AG08395 (cell line): ENCODE results near the gene UBQLN2.
"Not testable (repeated sequence)": the region's sequence is repeated elsewhere in the genome, so short reads cannot be mapped to it uniquely, and the experiment has no call there.

Experiments
- DNase-seq: peaks from one replicate; pipeline ENCODE4 v3.0.0; 2012; ENCODE audit warnings: mixed read lengths, low spot score

The UBQLN2 gene

DNA sequence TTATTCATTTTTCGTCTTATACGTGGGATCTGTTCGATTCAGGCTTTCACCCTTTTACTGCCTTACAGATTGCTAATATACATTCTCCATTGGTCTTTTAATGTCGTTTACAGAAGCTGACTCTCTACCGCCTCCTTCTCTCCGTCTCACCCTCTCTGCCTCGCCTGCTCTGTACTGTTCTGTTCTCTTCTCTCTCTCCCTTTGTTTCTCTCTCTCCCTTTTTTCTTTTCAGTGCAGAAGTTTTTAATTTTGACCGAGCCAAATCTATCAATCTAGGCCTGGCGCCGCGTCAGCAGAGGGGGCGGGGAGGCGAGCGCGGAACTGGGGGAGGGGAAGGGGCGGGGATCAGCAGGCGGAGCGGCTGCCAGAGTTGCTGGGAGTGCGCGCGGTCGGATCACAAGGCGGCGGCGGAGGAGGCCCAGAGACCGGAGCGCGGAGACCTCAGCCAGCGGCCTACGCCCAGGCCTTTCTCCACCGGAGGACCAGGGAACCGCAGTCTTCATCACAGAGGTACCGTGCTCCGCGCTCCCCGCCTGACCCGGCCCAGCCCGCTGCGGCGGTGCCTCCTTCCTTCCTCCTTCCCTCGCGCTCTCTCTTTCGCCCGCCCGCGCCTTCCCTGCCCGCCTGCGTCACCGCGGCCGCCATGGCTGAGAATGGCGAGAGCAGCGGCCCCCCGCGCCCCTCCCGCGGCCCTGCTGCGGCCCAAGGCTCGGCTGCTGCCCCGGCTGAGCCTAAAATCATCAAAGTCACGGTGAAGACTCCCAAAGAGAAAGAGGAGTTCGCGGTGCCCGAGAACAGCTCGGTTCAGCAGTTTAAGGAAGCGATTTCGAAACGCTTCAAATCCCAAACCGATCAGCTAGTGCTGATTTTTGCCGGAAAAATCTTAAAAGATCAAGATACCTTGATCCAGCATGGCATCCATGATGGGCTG is at the start of gene UBQLN2:
UBQLN2 (plus strand) TSS at position 397 of the 931 bp plus-strand sequence; CDS start at position 644, 247 bp downstream.
- DNase-seq, result peak; percentile 52

DNA sequence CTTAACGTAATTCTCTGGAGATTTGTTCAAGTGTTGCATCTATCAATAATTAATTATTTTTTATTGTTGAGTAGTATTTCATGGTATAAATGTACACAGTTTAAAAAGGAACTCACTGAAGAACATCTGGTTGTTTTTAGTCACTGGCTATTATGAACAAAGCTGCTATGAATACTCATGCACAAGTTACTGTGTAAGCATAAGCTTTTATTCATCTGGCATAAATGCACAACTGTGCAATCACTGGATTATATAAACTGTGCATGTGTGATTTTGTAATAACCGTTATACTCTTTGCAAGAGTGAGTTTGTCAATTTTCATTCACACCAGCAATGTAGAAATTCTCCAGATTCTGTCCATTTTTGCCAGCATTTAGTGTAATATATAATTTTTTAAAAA is 43.8 kb upstream of the UBQLN2 start:
- no peak for DNase-seq

DNA sequence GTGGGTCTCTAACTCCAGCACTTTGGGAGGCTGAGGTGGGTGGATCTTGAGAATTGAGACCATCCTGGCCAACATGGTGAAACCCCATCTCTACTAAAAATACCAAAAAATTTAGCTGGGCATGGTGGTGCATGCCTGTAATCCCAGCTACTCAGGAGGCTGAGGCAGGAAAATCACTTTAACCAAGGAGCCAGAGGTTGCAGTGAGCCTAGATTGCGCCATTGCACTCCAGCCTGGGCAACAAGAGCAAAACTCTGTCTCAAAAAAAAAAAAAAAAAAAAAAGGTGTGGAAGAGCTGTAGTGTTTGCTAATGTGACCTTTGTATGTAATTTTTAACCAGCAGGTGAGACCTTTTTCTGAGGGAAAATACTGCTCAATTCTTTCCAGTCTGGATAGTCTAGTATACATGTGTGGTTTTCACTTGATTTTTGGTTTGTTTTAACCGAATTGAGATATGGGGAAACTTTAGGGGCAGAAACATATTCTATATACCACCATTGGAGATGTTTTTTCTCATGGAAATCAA is 33.9 kb upstream of the UBQLN2 start:
- not testable (repeated sequence) for DNase-seq

GRCh38 chrX:56530011-56530410 is 33.4 kb upstream of the UBQLN2 start:
- DNase-seq, result no peak

- DNase-seq, result no peak
Observed at GRCh38 chrX:56550667-56551066, 12.8 kb upstream of the UBQLN2 start.

GRCh38 chrX:56554870-56555269 is 8.6 kb upstream of the UBQLN2 start:
- no peak for DNase-seq

DNA sequence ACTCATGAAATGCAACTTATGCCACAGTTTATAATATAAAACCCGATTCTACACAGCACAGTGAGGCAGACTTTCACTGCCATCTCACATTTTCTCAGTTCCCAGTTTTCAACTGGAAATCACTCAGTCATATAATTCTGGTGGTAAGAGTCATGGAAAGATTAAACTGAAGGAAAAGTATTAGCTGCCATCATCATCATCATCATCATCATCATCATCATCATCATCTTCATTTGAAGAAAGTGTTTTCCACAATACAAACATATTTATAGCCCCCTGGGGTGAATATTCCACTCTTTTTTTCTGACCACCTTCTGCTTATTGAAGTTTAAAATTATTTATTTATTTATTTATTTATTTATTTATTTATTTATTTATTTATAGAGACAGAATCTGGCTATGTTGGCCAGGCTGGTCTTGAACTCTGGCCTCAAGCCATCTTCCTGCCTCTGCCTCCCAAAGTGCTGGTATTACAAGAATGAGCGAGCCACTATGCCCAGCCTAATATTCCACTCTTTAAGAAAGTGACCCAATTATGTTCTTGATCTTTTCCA is 6.0 kb upstream of the UBQLN2 start:
- no peak for DNase-seq

DNA sequence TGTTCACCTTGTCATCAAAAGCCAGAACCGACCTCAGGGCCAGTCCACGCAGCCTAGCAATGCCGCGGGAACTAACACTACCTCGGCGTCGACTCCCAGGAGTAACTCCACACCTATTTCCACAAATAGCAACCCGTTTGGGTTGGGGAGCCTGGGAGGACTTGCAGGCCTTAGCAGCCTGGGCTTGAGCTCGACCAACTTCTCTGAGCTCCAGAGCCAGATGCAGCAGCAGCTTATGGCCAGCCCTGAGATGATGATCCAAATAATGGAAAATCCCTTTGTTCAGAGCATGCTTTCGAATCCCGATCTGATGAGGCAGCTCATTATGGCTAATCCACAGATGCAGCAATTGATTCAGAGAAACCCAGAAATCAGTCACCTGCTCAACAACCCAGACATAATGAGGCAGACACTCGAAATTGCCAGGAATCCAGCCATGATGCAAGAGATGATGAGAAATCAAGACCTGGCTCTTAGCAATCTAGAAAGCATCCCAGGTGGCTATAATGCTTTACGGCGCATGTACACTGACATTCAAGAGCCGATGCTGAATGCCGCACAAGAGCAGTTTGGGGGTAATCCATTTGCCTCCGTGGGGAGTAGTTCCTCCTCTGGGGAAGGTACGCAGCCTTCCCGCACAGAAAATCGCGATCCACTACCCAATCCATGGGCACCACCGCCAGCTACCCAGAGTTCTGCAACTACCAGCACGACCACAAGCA is 898 bp downstream of the UBQLN2 start:
- DNase-seq, result no peak

- no peak for DNase-seq
Observed at GRCh38 chrX:56564921-56565840, 1.8 kb downstream of the UBQLN2 start.

DNA sequence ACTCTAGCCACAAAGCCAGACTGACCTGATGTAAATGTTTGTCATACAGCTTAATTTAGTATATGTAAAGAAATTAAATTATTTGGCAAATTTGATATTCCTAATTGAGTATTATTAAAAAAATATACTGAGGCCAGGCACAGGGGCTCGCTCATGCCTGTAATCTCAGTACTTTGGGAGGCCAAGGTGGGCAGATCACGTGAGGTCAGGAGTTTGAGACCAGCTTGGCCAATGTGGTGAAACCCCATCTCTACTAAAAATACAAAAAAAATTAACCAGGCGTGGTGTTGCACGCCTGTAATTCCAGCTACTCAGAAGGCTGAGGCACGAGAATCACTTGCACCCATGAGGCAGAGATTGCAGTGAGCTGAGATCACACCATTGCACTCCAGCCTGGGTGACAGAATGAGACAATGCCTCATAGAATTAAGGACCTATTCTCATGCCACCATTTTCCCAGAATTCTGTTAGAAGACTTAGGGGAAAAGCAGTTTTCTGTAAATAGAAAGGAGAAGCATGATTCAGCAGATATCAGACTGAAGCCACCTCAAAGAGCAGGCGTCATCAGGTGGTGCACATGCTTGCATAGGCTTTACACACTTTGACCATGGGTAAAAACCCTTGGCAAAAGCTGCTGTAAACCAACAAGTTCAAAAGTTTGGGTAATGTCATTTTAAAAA is 6.1 kb downstream of the UBQLN2 start:
- no peak for DNase-seq

DNA sequence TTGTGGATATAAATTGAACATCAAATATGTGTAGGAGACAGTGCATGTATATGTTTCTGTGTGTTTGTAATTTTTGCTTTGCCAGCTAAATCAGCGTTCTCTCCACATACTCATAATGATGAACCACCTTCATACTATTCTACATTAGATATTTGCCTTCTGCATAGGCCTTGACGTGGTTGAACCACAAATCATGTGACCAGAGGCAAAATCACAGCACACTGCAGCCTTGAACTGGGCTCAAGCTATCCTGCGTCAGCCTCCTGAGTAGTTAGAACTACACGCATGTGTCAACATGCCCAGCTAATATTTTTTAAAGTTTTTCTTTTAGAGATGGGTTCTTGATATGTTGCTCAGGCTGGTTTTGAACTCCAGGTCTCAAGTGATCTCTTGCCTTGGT is 9.5 kb downstream of the UBQLN2 start:
- no peak for DNase-seq

DNA sequence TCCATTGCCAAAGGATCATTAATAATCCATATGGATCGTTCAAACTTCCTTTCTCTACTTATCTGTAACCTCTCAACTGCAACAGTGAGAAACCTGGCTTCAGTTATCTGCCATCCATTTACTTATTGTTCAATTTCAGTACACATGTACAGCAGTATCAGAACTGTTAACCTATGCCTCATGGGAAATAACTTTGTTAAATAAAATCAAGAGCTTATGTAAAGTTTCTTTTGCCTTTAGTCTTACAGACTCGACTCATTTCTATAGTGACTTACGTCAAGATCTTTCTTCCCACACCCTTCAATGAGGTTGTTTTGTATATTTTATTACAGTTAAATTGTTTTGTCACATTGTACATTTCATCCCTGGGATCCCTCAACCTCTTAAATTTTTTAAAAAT is 11.4 kb downstream of the UBQLN2 start:
- no peak for DNase-seq

DNA sequence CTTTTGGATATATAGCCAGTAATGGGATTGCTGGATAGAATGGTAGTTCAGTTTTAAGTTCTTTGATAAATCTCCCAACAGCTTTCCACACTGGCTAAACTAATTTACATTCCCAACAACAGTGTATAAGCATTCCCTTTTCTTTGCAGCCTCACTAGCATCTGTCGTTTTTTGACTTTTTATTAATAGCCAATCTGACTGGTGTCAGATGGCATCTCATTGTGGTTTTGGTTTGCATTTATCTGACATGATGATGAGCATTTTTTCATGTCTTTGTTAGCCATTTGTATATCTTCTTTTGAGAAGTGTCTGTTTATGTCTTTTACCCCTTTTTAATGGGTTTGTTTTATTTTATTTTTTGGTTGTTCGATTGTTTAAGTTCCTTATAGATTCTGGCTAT is 13.3 kb downstream of the UBQLN2 start:
- DNase-seq, result no peak

DNA sequence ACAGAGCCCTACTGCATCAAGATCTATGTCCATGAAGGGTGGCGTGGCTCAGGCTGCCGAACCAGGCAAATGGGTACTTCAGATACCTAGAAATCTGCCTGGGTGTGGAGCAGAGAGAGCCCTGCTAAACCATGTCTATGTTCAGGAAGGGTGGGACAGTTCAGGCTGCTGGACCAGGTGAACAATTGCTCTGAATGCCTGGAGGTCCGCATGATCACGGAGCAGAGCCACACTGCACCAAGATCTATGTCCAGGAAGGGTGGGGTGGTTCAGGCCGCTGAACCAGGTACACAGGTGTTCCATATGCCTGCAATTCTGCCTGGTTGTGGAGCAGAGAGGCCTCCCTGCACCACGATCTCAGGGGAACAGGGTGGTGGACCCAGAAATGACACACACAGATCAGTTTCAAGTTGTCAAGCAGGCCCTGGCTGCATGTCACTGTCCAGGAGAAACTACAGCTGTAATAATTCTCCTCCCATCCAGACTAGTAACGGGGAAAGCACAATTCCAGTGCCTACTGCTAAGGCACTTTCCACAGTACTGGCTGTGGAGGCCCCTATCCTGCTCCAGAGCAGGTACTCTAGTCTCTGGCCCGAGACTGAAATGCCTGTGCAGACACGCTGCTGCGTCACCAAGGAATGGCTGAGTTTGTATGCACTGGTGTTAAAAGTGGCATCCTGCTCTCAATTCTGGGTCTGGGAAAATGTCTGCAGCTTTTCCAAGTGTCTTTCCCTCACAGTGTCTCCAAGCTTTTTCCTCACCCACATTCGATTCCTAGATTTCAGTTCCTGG is 25.2 kb downstream of the UBQLN2 start:
- DNase-seq, result no peak

DNA sequence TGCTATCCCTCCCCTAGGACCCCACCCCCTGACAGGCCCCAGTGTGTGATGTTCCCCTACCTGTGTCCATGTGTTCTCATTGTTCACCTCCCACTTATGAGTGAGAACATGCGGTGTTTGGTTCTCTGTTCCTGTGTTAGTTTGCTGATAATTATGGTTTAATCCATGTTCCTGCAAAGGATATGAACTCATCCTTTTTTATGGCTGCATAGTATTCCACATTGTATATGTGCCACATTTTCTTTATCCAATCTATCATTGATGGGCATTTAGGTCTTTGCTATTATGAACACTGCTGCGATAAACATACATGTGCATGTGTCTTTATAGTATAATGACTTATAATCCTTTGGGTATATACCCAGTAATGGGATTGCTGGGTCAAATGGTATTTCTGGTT is 28.4 kb downstream of the UBQLN2 start:
- DNase-seq, result not testable (repeated sequence)

DNA sequence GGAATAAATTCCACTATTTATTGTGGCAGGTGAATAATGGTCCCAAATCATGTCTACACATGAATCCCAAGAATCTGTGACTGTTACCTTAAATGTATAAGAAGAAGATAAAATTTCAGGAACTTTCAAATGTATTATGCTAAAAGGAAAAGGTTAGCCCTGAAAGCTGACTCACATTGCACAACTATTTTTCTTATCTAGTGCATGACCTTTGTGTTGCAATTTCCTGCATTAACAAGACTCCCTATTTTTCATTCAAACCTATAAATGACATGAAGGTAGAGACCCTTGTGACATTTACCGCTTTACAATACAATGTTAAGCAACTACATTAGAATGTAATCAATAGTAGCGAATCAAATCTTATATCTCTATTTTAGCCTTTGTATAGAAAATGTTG is 36.7 kb downstream of the UBQLN2 start:
- DNase-seq, result no peak

- DNase-seq, result no peak
Observed at GRCh38 chrX:56600987-56601386, 37.6 kb downstream of the UBQLN2 start.

DNA sequence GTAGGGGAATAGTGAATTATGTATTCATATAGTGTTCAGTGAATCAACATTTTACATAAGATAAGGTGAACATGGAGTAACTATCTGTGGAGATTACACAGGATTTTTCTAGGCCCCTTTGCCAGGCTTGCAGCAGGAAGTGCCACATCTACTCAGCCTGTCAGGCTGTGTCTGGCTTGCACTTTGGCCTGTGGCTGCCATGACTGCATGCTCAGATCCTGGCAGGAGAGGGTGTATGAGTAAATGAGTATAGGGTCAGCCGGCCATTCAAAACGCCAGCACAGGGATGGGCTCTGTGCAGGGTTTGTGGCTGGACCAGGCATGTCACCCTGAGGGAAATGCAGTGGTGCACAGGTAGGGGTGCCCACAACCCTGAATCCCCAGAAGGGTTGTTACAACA is 51.9 kb downstream of the UBQLN2 start:
- no peak for DNase-seq
